ENCODE measurements around the gene SFMBT2.

GRCh38 chr10:7250236-7250635 lies 160.6 kb downstream of the SFMBT2 start:
- TF ChIP-seq CTCF (IDR thresholded peaks at IDR 0.05): no peak
- no peak for TF ChIP-seq POLR2AphosphoS5 (IDR thresholded peaks at IDR 0.05)
- TF ChIP-seq POLR2A (IDR thresholded peaks at IDR 0.05): no peak
- no peak for TF ChIP-seq EP300 (IDR thresholded peaks at IDR 0.05; ENCODE audit: low read depth)
